NCI-H1417 treated with DMSO at 0.1 percent for 48 hours (cell line): ENCODE results near the gene NOTCH3.

ENCODE experiments used
- DNase-seq: peaks from one replicate; lab custom pipeline; 2025; lab: John Stamatoyannopoulos, UW

The NOTCH3 gene

GRCh38 chr19:15123031-15123890 lies 77.5 kb downstream of the NOTCH3 start:
- no peak for DNase-seq

DNA sequence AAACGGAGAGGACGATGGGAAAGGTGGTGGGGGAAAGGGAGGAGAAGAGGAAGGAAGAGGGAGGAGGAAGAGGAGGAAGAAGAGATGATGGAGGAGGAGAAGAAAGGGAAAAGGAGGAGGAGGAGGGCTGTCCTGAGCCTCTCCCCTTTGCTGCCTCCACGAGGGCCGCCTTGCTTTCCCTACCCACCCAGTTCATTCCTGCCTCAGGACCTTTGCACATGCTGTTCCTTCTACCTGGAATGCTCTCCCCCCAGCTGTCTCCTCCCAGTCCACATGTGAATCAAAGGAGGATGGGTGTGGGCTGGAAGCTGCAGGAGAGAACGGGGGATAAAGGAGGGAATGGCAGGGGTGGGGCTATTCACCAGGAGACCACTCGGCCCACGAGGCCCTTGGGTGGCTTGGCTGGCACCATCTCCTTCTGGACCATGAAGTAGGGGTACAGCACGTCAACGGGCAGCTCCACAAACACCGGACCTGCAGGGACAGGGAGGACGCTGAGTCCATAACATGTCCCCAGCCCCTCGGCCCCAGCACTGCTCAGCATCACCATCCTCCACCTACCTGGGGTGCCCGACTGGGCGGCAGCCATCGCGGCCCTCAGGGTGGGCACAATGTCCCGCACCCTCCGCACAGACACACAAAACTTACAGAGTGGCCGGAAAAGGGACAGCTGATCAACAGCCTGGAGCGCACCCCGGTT lies 78.3 kb downstream of the NOTCH3 start:
- no peak for DNase-seq

- DNase-seq, result no peak
Measured at GRCh38 chr19:15120135-15121026, 80.4 kb downstream of the NOTCH3 start.

- DNase-seq, result no peak
Measured at GRCh38 chr19:15118789-15119494, 81.9 kb downstream of the NOTCH3 start.

GRCh38 chr19:15118248-15118647 lies 82.5 kb downstream of the NOTCH3 start:
- DNase-seq, result no peak

DNA sequence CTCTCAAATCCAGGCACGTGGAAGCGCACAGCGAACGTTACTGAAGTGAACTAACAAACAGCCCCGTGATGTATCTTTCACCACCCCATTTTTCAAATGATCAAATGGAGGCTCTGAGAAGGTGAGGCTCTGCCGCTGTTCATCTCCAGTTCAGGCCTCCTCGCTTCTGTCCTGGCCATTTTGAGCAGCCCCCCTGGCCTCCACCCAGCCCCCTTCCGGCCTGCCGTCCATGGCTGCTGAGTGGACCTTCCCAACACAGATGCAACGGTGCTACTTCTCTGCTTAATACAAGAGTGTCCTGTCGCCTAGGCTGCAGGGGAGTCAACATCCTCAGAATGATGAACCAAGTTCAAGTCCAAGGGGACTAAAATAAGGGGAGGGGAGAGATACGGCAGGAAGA lies 83.9 kb downstream of the NOTCH3 start:
- DNase-seq, result no peak

DNA sequence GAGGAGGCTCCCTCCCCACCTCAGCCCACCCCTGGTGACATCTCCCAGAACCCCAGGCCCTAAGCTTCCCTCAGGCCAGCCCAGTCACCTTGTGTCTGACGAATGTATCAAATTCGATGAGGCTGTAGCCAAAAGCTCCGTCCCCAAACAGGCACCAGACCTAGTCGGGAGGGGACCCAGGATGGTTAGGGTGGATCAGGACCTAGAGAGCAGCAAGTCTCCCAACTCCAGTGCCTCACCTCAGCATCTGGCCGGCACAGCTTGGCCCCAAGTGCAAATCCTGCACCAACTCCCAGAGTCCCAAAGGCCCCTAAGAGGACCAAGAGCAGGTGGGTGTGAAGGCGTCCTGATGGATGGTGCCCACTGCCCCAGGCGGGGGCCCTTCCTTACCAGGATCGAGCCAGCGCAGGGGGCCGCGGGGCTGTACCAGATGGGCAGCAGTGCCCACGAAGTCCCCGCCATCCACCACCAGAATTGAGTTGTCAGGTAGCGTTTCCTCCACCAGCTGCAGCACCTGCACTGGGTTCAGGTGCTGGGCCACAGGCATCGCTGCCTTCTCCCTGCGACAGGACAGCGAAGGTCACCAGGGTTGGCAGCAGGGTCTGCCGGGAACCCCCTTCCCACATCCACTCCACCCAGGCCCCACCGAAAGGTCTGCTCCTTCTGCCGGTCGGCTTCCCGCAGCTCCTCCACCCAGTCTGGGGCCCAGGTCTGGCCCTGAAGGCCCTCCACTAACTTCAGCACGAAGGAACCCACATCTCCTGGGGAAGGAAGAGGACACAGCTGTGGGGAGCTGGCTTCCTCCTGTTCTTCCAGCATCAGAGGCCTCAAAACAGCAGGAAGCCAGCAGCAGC lies 84.8 kb downstream of the NOTCH3 start:
- DNase-seq, result no peak

DNA sequence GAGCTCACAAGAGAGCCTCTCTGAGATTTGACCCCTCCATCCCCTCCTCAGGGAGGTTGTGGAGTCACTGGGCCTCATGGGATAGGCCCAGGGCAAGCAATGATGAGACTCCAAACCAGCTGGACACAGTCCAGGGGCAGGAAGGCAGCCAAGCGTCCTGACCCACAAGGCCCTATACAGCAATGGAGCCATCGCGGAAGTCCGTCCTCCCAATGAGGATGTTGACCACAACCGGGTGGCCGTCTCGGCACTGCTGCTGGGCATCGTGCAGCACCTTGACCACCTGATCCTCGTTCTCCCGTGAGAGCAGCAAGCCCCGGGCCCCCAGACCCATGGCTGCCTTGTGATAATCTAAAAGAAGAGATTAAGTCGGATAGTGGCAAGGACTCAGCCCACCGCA lies 85.7 kb downstream of the NOTCH3 start:
- no peak for DNase-seq

GRCh38 chr19:15114153-15114540 lies 86.6 kb downstream of the NOTCH3 start:
- no peak for DNase-seq

- no peak for DNase-seq
Measured at GRCh38 chr19:15113245-15114152, 87.3 kb downstream of the NOTCH3 start.

DNA sequence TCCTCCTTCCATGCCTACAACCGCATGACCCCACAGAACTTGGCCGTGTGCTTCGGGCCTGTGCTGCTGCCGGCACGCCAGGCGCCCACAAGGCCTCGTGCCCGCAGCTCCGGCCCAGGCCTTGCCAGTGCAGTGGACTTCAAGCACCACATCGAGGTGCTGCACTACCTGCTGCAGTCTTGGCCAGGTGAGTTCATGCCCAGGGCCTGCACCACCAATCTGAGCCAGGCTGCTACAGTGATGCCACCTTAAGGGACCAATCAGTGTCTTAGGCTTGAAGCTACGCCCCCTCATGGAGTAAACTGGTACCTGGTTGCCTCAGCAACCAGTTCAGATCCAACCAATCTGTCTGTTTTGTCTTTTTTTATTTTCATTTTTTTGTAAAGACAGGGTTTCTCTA lies 88.4 kb downstream of the NOTCH3 start:
- no peak for DNase-seq

DNA sequence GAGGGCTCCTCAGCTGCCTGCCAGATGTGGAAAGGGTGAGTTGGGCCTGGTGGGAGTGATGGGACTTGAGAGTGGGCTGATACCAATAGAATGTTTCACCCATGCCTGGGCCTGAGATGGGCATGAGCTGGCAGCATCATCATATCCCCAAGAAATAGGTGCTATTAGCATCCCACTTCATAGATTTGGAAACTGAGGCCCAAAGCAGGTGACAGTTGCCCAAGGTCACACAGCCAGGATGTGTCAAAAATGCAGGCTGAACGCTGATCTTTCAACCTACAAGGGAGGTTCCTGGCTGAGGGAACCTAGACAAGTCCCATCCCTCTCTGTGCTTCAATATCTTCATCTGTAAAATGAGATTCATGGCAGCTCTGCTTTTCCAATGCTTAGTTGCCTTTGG lies 89.0 kb downstream of the NOTCH3 start:
- DNase-seq, result no peak

DNA sequence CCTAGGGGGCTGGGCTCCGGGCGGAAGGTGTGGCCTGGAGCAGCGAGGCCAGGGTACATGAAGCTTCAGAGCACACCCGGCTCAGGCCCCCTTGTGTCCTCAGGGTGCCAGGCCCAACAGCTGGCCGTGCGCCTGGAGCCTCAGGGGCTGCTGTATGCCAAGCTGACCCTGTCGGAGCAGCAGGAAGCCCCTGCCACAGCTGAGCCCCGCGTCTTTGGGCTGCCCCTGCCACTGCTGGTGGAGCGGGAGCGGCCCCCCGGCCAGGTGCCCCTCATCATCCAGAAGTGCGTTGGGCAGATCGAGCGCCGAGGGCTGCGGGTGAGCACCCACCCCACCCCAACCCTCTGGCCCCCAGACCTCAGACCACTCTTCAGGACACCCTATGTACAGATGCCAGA lies 90.4 kb downstream of the NOTCH3 start:
- no peak for DNase-seq

DNA sequence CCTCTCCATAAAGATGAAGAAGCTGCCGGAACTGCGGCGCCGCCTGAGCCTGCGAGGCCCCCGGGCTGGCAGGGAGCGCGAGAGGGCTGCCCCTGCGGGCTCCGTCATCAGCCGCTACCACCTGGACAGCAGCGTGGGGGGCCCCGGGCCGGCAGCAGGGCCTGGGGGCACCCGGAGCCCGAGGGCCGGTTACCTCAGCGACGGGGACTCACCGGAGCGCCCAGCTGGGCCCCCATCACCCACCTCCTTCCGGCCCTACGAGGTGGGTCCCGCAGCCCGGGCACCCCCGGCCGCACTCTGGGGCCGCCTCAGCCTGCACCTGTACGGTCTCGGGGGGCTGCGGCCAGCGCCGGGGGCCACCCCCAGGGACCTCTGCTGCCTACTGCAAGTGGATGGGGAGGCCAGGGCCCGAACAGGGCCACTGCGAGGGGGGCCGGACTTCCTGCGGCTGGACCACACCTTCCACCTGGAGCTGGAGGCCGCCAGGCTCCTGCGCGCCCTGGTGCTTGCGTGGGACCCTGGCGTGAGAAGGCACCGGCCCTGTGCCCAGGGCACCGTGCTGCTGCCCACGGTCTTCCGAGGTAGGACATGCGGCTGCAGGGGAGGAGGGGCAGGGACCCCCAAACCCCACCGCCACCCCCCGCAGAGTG lies 90.9 kb downstream of the NOTCH3 start:
- DNase-seq, result no peak
